Ovary (tissue), 9 donors: ENCODE results near the gene FAP. TPM values are rescaled to one million over a fixed set of nuclear protein-coding genes. Genes with fewer than 3 reads are reported as not detected.

Experiments
- DNase-seq, 5 donors: peaks; one replicate each; pipeline ENCODE4 v3.0.0-alpha.2; 2019 to 2020
- H3K27ac ChIP-seq, 2 donors: fragments of 200-600 bp; one replicate each; pipeline versions ENCODE4 v1.5.1 to v1.8.0; 2019 to 2022
- H3K27me3 ChIP-seq: fragments of 200-600 bp; one replicate; pipeline ENCODE4 v1.8.0; 2022
- H3K36me3 ChIP-seq: fragments of 200-600 bp; sonication (generic); one replicate; pipeline ENCODE4 v1.5.1; 2019
- H3K4me1 ChIP-seq: one replicate; pipeline ENCODE4 v1.8.1; 2013; ENCODE audit warnings: mild to moderate bottlenecking, moderate library complexity; ENCODE audit not compliant: insufficient read depth
- H3K4me3 ChIP-seq: fragments of 200-600 bp; sonication (generic); one replicate; pipeline ENCODE4 v1.5.1; 2017
- H3K9me3 ChIP-seq, 2 donors: fragments of 200-600 bp in 1 of 2; sonication (generic) in 1 of 2; one replicate each; pipeline versions ENCODE4 v1.5.1 to v1.8.1; 2013 to 2019; ENCODE audit warnings: mild to moderate bottlenecking in 1 of 2, moderate library complexity in 1 of 2
- CTCF ChIP-seq, 3 donors: fragments of 450-650 bp in 2 of 3; fragments of 200-600 bp in 1 of 3; IDR thresholded peaks; one replicate each; pipeline versions ENCODE4 v1.5.1 to v1.8.0; 2016 to 2022; ENCODE audit warnings: antibody characterized with exemption in 3 of 3, mild to moderate bottlenecking in 1 of 3
- EP300 ChIP-seq: sonication (generic); formaldehyde crosslinking; IDR thresholded peaks from one replicate; pipeline ENCODE4 v1.6.1; 2017; ENCODE audit warnings: antibody characterized with exemption
- POLR2A ChIP-seq: fragments of 450-650 bp; IDR thresholded peaks from one replicate; pipeline ENCODE4 v1.6.1; 2017; ENCODE audit warnings: antibody characterized with exemption, mild to moderate bottlenecking, moderate library complexity
- WGBS, 3 donors: extraction: QIAGEN DNeasy Blood & Tissue Kit in 1 of 3; methylation state at CpG; one replicate each; pipeline versions ENCODE4 v1.1.5 to v1.1.7; 2013 to 2017; 5-methylcytosine and 5-hydroxymethylcytosine counted together
- intact Hi-C, 4 donors: fragments of 100-400 bp; cut with DNase I; formaldehyde crosslinking; loops; one replicate each; pipeline versions ENCODE4 v1.11.0 to v1.15.1; 2022 to 2023
- polyA plus RNA-seq, 2 donors: library from polyadenylated mRNA; stranded (reverse); fragments of 200-250 nt in 1 of 2; fragments of 350-450 nt in 1 of 2; fragmentation: Illumina TruSeq in 1 of 2; extraction: RNeasy Lipid Tissue Mini Kit (QIAGEN cat#74804) in 1 of 2; gene quantifications; one replicate each; pipeline ENCODE4 v1.2.3, GENCODE V29; 2013 to 2014
- total RNA-seq, 7 donors: library from RNA; depleted of rRNA in 2 of 7; stranded (reverse); fragments of >200 nt in 2 of 7; fragmentation: NEBNext Ultra II Directional in 3 of 7; extraction: Animal tissue kit (Norgen Biotek cat#: 25700) in 3 of 7; gene quantifications; one replicate each; pipeline versions ENCODE4 v1.1.0 to v1.2.4, GENCODE V29; 2016 to 2023
- donor health status: DM: no; HTN: no; CAD: no; lungs with moderate emphysema.
- donor health status: DM: no; HTN: no; CAD: no.
- donor health status: Bipolar disorder and iron deficiency.
- donor health status: DM: yes; HTN: yes; CAD: no.
- donor health status: DM: no; HTN: no; CAD: no.
- donor health status: DM: yes; HTN: yes; CAD: no.

Gene FAP
- total and polyA plus RNA-seq, 9 donors, result 0.76 to 11.6 (median 2.3) TPM

GRCh38 chr2:162184359-162184758 lies 58.9 kb downstream of the FAP start:
- Histone ChIP-seq H3K36me3 (no peaks in the 10 kb centered on the region), H3K27me3 (no peaks in the 10 kb centered on the region), H3K4me1 (no peaks in the 10 kb centered on the region), H3K9me3 (no peaks in the 10 kb centered on the region), H3K27ac (no peak overlapping the region), H3K4me3 (no peak overlapping the region)
- DNase-seq, result no peak
- TF ChIP-seq EP300 (no peak), CTCF (IDR thresholded peaks at IDR 0.05) (no peak), POLR2A (no peak)
- intact Hi-C loops, result no loop called here
- WGBS, 3 donors, result 91 to 94% (median 92%) methylated on average over 6 of the region's 6 CpGs

- no peaks in the 10 kb centered on the region for H3K4me1 ChIP-seq
- H3K36me3 ChIP-seq, result no peaks in the 10 kb centered on the region
- no peaks in the 10 kb centered on the region for H3K9me3 ChIP-seq
- DNase-seq, result no peak
- H3K27me3 ChIP-seq, result no peaks in the 10 kb centered on the region
- WGBS, 3 donors, result 15 to 27% (median 20%) methylated on average over 2 of the region's 2 CpGs
- intact Hi-C loops, result no loop called here
- H3K4me3 ChIP-seq, result no peak overlapping the region
- H3K27ac ChIP-seq, result no peak overlapping the region
- TF ChIP-seq POLR2A (no peak), EP300 (no peak), CTCF (IDR thresholded peaks at IDR 0.05) (no peak)
Measured at GRCh38 chr2:162182395-162182794, 60.9 kb downstream of the FAP start.

- no peak overlapping the region for H3K4me3 ChIP-seq
- intact Hi-C loops, result no loop called here
- TF ChIP-seq POLR2A (no peak), EP300 (no peak), CTCF (IDR thresholded peaks at IDR 0.05) (no peak)
- H3K4me1 ChIP-seq, result no peaks in the 10 kb centered on the region
- no peak for DNase-seq
- 76 to 78% (median 76%) methylated on average over 4 of the region's 4 CpGs for WGBS, 3 donors
- no peaks in the 10 kb centered on the region for H3K9me3 ChIP-seq
- H3K27ac ChIP-seq, result no peak overlapping the region
- H3K27me3 ChIP-seq, result no peaks in the 10 kb centered on the region
- no peaks in the 10 kb centered on the region for H3K36me3 ChIP-seq
Measured at GRCh38 chr2:162177301-162177700, 65.9 kb downstream of the FAP start.

- H3K4me1 ChIP-seq, result no peaks in the 10 kb centered on the region
- no peak overlapping the region for H3K27ac ChIP-seq
- no peaks in the 10 kb centered on the region for H3K9me3 ChIP-seq
- intact Hi-C loops, result no loop called here
- TF ChIP-seq CTCF (IDR thresholded peaks at IDR 0.05) (no peak), EP300 (no peak)
- WGBS, 3 donors, result 44 to 54% (median 45%) methylated on average over 3 of the region's 3 CpGs
- no peaks in the 10 kb centered on the region for H3K27me3 ChIP-seq
- no peak overlapping the region for H3K4me3 ChIP-seq
- no peaks in the 10 kb centered on the region for H3K36me3 ChIP-seq
- DNase-seq, result no peak
Measured at GRCh38 chr2:162175714-162176113, 67.5 kb downstream of the FAP start.

- intact Hi-C loops, result no loop called here
- Histone ChIP-seq H3K27ac (no peak overlapping the region), H3K36me3 (no peaks in the 10 kb centered on the region), H3K4me1 (no peaks in the 10 kb centered on the region), H3K9me3 (no peaks in the 10 kb centered on the region), H3K27me3 (no peaks in the 10 kb centered on the region), H3K4me3 (no peak overlapping the region)
- 90 to 96% (median 91%) methylated on average over 5 of the region's 5 CpGs for WGBS, 3 donors
- DNase-seq, result no peak
- TF ChIP-seq POLR2A, result no peak
- no peak for TF ChIP-seq CTCF (IDR thresholded peaks at IDR 0.05)
- TF ChIP-seq EP300, result no peak
Measured at GRCh38 chr2:162174746-162175145, 68.5 kb downstream of the FAP start.
